ENCODE data around the gene CD3E. TPM values are rescaled to one million over a fixed set of nuclear protein-coding genes. Genes with fewer than 3 reads are reported as not detected.

Gene CD3E
- total and polyA plus RNA-seq, 2 donors from 2014 or later, result 2.2 to 14.3 TPM

DNA sequence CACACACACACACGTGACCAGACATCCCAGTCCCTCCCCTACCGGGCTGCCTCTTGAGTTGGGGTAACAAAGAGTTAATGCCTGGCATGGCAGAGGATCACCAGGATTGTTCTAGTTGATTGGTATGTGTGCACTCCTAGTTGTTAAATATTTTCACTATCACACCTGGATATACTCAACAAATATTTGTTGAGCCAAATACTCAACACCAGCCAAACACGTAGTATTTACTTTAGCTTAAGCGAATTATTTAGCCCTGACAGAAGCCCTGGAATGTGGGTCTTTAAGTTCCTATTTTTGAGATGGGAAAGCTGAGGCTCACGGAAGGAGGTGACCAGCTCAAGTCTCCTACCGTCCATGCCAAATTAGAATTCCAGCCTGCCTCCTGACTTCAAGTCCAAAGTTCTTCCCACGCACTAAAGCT is 10.5 kb downstream of the CD3E start:
- intact Hi-C loops (cut with DNase I), result no loop called here
- no peak for FAIRE-seq

DNA sequence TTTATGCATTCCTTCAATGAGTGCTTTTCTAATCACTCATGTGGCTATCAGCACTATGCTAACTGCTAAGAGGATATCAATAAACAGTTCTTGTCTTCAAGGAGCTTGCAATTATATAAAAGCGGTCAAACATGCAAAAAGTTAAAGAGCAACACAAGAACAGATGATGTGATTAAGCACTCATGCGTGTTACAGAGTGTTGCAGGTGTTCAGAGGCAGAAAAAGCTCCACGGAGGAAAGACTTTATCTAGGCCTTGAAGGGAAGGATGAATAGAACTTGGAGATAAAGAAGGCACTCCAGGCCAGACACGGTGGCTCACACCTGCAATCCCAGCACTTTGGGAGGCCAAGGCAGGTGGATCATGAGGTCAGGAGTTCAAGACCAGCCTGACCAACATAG is 13.6 kb downstream of the CD3E start:
- no peak for DNase-seq
- intact Hi-C loops (cut with DNase I), result no loop called here
- no peaks in the 10 kb centered on the region for H3K27me3 ChIP-seq (ENCODE audit: control insufficient read depth, insufficient read depth, low read length)
- FAIRE-seq, result no peak
- H3K36me3 ChIP-seq (ENCODE audit: control insufficient read depth in 2 of 3, insufficient read depth in 3 of 3, low read length in 3 of 3), result no peaks in the 10 kb centered on the region
- H3K4me3 ChIP-seq (ENCODE audit: low read length in 3 of 3), result no peak overlapping the region
- no peak overlapping the region for H3K27ac ChIP-seq (ENCODE audit: low read depth in 2 of 2, low read length in 2 of 2)
- no peaks in the 10 kb centered on the region for H3K9me3 ChIP-seq (ENCODE audit: control insufficient read depth in 2 of 3, insufficient read depth in 1 of 3, low read length in 3 of 3)
- TF ChIP-seq, protein P1, sequence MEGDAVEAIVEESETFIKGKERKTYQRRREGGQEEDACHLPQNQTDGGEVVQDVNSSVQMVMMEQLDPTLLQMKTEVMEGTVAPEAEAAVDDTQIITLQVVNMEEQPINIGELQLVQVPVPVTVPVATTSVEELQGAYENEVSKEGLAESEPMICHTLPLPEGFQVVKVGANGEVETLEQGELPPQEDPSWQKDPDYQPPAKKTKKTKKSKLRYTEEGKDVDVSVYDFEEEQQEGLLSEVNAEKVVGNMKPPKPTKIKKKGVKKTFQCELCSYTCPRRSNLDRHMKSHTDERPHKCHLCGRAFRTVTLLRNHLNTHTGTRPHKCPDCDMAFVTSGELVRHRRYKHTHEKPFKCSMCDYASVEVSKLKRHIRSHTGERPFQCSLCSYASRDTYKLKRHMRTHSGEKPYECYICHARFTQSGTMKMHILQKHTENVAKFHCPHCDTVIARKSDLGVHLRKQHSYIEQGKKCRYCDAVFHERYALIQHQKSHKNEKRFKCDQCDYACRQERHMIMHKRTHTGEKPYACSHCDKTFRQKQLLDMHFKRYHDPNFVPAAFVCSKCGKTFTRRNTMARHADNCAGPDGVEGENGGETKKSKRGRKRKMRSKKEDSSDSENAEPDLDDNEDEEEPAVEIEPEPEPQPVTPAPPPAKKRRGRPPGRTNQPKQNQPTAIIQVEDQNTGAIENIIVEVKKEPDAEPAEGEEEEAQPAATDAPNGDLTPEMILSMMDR (IDR thresholded peaks at IDR 0.05; ENCODE audit: borderline replicate concordance, extremely low read depth, insufficient read depth), result no peak
- no peak overlapping the region for H3K9ac ChIP-seq (ENCODE audit: low read length in 3 of 3)
- peaks cover 0 to 5% (median 0%) of the 10 kb centered on the region in 3 donors for H3K4me1 ChIP-seq (ENCODE audit: control insufficient read depth in 2 of 3, insufficient read depth in 2 of 3, low read depth in 1 of 3, low read length in 3 of 3)

More for the DNA sequence above, 10.5 kb downstream of the CD3E start:
- Histone ChIP-seq H3K27me3 (ENCODE audit: control insufficient read depth, insufficient read depth, low read length) (no peaks in the 10 kb centered on the region), H3K9me3 (ENCODE audit: control insufficient read depth in 2 of 3, insufficient read depth in 1 of 3, low read length in 3 of 3) (no peaks in the 10 kb centered on the region), H3K36me3 (ENCODE audit: control insufficient read depth in 2 of 3, insufficient read depth in 3 of 3, low read length in 3 of 3) (no peaks in the 10 kb centered on the region), H3K4me1 (ENCODE audit: control insufficient read depth in 2 of 3, insufficient read depth in 2 of 3, low read depth in 1 of 3, low read length in 3 of 3) (peaks cover 0 to 5% (median 0%) of the 10 kb centered on the region in 3 donors), H3K9ac (ENCODE audit: low read length in 3 of 3) (no peak overlapping the region), H3K4me3 (ENCODE audit: low read length in 3 of 3) (no peak overlapping the region), H3K27ac (ENCODE audit: low read depth in 2 of 2, low read length in 2 of 2) (no peak overlapping the region)
- TF ChIP-seq, protein P1 (IDR thresholded peaks at IDR 0.05; ENCODE audit: borderline replicate concordance, extremely low read depth, insufficient read depth), result no peak
- DNase-seq, result no peak

DNA sequence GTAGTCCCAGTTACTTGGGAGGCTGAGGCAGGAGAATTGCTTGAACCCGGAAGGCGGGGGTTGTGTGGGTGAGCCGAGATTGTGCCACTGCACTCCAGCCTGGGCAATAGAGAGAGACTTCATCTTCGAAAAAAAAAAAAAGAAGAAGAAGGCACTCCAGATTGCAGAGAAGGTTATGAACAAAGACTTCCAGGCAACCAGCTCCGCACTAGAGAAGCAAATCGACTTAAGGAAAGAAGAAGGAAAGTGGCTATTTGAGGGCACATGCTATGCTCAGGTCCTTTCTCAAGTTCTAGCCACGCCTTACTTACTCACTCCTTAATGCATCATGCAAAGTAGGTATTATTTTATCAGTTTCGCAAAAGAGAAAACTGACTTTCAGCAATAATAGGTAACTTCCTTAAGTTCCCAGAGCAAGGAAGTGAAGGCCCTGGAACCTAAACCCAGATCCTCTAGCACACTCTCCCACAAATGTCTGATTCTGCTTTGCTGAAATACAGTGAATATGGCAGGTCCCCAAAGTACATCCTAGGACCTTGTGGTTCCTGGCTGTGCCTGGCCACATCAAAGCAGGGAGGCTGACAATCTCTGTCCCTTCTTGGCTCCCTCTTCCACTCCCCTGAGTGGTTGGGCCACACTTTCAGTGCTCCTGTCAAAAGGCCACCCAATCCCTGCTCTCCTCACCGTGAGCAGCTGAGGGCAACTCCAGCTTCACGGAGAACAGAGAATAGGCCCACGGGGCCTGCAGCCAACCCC is 14.2 kb downstream of the CD3E start:
- Histone ChIP-seq H3K27ac (ENCODE audit: low read depth in 2 of 2, low read length in 2 of 2) (no peak overlapping the region), H3K4me3 (ENCODE audit: low read length in 3 of 3) (no peak overlapping the region), H3K4me1 (ENCODE audit: control insufficient read depth in 2 of 3, insufficient read depth in 2 of 3, low read depth in 1 of 3, low read length in 3 of 3) (peaks cover 0 to 5% (median 0%) of the 10 kb centered on the region in 3 donors), H3K9ac (ENCODE audit: low read length in 3 of 3) (no peak overlapping the region), H3K9me3 (ENCODE audit: control insufficient read depth in 2 of 3, insufficient read depth in 1 of 3, low read length in 3 of 3) (no peaks in the 10 kb centered on the region), H3K27me3 (ENCODE audit: control insufficient read depth, insufficient read depth, low read length) (no peaks in the 10 kb centered on the region), H3K36me3 (ENCODE audit: control insufficient read depth in 2 of 3, insufficient read depth in 3 of 3, low read length in 3 of 3) (no peaks in the 10 kb centered on the region)
- TF ChIP-seq, protein P1 (IDR thresholded peaks at IDR 0.05; ENCODE audit: borderline replicate concordance, extremely low read depth, insufficient read depth), result no peak
- DNase-seq (no peak), FAIRE-seq (no peak)
- intact Hi-C loops (cut with DNase I), result no loop called here
